ENCODE data around the gene SIPA1L3.

- TF ChIP-seq CTCF (IDR thresholded peaks at IDR 0.05) (no peak), POLR2A (IDR thresholded peaks at IDR 0.05) (no peak)
Measured at GRCh38 chr19:38003438-38004185, 96.6 kb downstream of the SIPA1L3 start.
